GM21360 (cell line): Measurements from ENCODE around the gene KIF1C.
"Not testable (repeated sequence)": the region's sequence is repeated elsewhere in the genome, so short reads cannot be mapped to it uniquely, and the experiment has no call there.

ENCODE experiments used
- ATAC-seq: cut with Tn5 transposase; IDR thresholded peaks from one replicate; pipeline ENCODE4 v1.9.1; 2021; ENCODE audit warnings: mild to moderate bottlenecking, moderate library complexity; ENCODE audit not compliant: unreplicated experiment

Gene KIF1C

DNA sequence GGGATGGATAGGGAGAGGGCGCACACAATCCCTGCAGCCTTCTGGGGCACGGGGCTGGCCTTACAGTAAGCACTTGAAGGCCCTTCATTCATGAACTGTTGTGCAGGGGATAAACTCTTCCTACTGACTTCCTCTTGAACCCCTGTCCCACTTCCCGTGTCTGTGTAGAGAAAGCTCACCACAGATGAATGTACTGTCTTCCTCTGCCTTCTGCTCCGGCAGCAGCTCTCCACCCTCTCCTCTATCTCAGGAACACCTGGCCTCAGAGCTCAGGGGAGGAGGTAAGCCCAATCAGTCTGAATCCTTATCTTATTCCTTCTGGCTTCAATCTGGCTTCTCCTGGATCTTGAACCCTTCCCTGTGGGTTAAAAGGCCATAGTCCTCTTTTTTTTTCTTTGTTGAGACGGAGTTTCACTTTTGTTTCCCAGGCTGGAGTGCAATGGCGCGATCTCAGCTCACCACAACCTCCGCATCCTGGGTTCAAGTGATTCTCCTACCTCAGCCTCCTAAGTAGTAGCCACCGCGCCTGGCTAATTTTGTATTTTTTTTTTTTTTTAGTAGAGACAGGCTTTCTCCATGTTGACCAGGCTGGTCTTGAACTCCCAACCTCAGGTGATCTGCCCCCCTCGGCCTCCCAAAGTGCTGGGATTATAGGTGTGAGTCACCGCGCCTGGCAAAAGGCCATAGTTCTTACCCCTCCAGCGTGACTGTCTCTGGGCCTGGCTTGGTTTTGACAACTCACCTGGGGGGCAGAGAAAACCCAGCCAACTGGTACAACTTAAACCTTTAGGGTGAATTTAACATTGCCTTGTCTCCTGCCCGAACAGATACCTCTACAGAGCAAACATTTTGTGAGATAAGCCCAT lies 44.6 kb downstream of the KIF1C start:
- no peak for ATAC-seq

DNA sequence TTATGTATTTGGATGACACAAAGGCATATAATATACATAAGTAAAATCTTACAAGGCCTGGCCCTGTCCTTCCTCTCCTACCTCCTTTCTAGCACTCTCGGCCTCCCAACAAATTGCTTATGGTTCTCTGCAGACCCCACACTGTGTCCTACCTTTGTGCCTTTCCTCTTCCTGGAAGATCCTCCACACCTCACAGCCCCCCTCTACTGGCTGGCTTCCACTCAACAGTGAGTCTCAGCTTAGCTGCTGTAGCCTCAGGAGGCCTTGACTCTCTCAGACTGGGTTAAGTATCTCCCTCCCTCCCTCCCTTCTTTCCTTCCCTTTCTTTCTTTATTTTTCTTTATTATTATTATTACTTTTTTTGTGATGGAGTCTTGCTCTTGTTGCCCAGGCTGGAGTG lies 45.8 kb downstream of the KIF1C start:
- ATAC-seq: no peak

DNA sequence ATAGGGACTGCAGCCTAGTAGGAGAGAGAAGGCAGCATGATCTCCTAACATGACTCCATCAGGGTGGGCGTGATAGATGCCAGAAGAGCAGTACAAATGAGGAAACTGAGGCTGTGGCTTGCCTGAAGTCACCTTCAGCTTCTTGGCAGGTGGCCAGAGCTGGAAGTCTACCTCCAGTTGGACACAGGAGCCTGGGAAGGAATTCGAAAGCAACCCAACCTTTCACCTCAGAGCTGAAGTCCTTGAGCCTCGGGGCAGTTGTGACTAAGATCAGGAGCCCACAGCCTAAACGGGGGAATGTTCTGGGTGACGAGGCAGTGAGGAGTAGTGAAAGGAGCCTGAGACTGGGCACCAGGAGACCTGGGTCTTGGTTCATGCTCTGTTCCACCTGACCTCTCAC lies 46.9 kb downstream of the KIF1C start:
- ATAC-seq: no peak

DNA sequence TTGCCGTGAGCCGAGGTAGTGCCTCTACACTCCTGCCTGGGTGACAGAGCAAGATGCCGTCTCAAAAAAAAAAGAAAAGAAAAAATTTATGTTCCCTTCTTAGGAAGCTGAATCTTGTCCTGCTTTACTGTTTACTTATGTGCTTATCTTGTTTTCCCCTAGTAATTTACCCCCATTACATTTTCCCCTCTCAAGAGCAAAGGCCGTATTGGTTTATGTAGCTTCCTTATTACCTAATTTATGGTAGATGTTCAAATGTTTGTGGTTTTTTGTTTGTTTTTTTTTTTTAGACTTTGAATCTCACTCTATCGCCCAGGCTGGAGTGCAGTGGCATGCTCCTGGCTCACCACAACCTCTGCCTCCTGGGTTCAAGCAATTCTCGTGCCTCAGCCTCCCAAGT lies 47.7 kb downstream of the KIF1C start:
- no peak for ATAC-seq

GRCh38 chr17:5047446-5047845 lies 49.7 kb downstream of the KIF1C start:
- no peak for ATAC-seq

- ATAC-seq: no peak
Measured at GRCh38 chr17:5049314-5049841, 51.6 kb downstream of the KIF1C start.

GRCh38 chr17:5050278-5050677 lies 52.5 kb downstream of the KIF1C start:
- no peak for ATAC-seq

GRCh38 chr17:5055543-5055942 lies 57.8 kb downstream of the KIF1C start:
- no peak for ATAC-seq

DNA sequence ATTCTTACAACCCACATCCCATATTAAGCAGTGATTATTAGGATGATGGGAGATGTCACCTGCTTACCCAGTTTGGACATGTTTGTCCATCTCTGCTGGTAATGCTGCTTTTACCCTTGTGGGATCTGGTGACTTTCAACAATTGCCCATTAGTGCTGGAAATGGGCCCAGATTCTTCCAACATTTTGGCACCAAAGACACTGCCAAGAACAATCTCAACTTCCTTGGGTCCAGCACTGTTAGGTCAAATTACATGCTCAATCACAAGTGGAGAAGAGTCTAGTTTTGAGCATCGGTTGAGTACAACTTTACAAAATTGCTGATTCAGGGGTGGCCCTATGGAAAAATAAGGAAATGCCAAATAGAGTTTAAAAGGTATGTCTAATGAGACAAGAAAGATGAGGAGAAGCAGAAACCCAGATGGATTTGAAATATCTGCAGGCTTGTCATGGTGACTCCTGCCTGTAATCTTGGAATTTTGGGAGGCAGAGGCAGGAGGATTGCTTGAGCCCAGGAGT lies 67.5 kb downstream of the KIF1C start:
- ATAC-seq: no peak

- no peak for ATAC-seq
Measured at GRCh38 chr17:5068236-5068635, 70.5 kb downstream of the KIF1C start.

DNA sequence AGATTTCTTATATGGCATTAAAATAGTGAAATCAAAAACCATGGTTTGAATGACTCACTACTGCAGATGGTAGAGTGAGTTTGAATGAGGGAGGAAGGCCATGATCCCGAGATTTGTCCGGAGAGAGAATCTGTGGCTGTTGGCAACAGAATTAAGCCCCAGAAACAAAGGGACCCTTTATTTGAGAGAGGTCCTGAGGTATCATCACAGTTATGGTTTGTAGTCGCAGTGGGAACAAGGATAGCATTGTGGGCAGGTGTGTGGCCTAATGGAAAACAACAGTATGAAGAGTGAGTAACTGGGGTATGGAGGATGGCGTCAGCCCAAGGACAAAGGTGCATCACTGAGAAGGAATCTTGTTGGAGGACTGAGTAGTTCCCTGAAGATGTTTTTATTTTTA lies 72.0 kb downstream of the KIF1C start:
- ATAC-seq: no peak

- not testable (repeated sequence) for ATAC-seq
Measured at GRCh38 chr17:5075472-5075871, 77.7 kb downstream of the KIF1C start.

DNA sequence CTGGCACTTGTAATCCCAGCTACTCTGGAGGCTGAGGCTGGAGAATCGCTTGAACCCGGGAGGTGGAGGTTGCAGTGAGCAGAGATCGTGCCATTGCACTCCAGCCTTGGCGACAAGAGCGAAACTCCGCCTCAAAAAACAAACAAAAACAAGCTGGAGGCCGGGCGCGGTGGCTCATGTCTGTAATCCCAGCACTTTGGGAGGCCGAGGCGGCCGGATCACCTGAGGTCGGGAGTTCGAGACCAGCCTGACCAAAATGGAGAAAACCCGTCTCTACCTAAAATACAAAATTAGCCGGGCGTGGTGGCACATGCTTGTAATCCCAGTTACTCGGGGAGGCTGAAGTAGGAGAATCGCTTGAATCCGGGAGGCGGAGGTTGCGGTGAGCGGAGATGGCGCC lies 79.5 kb downstream of the KIF1C start:
- not testable (repeated sequence) for ATAC-seq

GRCh38 chr17:5077781-5078105 lies 80.0 kb downstream of the KIF1C start:
- no peak for ATAC-seq
